Nephron progenitor cell (in vitro differentiated cells): Measurements from ENCODE around the gene RBM47.
"Not testable (repeated sequence)": the region's sequence is repeated elsewhere in the genome, so short reads cannot be mapped to it uniquely, and the experiment has no call there.

ENCODE experiments used
- DNase-seq: peaks from one replicate; pipeline ENCODE4 v3.0.0; 2021
- H3K27ac Mint-ChIP-seq: 2 replicates; pipeline ENCODE4 v1.8.0; 2021; ENCODE audit warnings: mild to moderate bottlenecking, moderate library complexity, mixed read lengths
- H3K27me3 Mint-ChIP-seq: 2 replicates; pipeline ENCODE4 v1.8.0; 2021; ENCODE audit warnings: mild to moderate bottlenecking, low read depth, mixed read lengths; ENCODE audit not compliant: poor library complexity
- H3K36me3 Mint-ChIP-seq: 2 replicates; pipeline ENCODE4 v1.8.0; 2021; ENCODE audit warnings: low read depth, mixed read lengths
- H3K4me1 Mint-ChIP-seq: 2 replicates; pipeline ENCODE4 v1.8.0; 2021; ENCODE audit warnings: mixed read lengths
- H3K4me3 Mint-ChIP-seq: 2 replicates; pipeline ENCODE4 v1.8.0; 2021; ENCODE audit warnings: mild to moderate bottlenecking, moderate library complexity, mixed read lengths
- H3K9me3 Mint-ChIP-seq: 2 replicates; pipeline ENCODE4 v1.8.0; 2021; ENCODE audit warnings: mild to moderate bottlenecking, moderate library complexity, mixed read lengths
- TF ChIP-seq, protein P1 (sequence below): fragments of 200-600 bp; sonication (generic); IDR thresholded peaks from 2 replicates; pipeline ENCODE4 v1.5.0; 2021; ENCODE audit warnings: antibody characterized with exemption

Gene RBM47

DNA sequence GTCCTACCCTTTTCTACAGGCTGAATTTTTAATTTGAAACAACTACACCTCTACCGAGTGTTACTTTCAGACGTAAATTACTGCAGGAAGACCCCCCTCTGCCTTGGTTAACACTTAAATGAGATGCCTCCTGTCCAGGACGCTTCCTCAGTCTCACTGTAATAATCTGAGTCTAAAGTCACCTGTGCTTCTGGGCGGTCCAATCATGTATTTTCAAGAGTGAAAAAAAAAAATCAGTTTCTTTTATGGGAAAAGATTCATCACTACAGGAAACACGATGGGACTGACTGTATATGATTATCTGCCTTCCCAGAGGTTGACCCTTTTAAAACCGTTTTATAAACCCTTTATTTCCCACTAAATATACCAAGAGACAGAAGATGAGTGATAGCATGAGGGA, 776 bp downstream of the RBM47 start:
- Mint-ChIP-seq H3K27me3 (peaks cover 49% of the 10 kb centered on the region), H3K27ac (no peak overlapping the region), H3K9me3 (no peaks in the 10 kb centered on the region), H3K36me3 (no peaks in the 10 kb centered on the region), H3K4me3 (peak overlapping the region; percentile 87), H3K4me1 (peaks cover 49% of the 10 kb centered on the region)
- DNase-seq, result no peak
- TF ChIP-seq, protein P1, sequence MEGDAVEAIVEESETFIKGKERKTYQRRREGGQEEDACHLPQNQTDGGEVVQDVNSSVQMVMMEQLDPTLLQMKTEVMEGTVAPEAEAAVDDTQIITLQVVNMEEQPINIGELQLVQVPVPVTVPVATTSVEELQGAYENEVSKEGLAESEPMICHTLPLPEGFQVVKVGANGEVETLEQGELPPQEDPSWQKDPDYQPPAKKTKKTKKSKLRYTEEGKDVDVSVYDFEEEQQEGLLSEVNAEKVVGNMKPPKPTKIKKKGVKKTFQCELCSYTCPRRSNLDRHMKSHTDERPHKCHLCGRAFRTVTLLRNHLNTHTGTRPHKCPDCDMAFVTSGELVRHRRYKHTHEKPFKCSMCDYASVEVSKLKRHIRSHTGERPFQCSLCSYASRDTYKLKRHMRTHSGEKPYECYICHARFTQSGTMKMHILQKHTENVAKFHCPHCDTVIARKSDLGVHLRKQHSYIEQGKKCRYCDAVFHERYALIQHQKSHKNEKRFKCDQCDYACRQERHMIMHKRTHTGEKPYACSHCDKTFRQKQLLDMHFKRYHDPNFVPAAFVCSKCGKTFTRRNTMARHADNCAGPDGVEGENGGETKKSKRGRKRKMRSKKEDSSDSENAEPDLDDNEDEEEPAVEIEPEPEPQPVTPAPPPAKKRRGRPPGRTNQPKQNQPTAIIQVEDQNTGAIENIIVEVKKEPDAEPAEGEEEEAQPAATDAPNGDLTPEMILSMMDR, result no peak

DNA sequence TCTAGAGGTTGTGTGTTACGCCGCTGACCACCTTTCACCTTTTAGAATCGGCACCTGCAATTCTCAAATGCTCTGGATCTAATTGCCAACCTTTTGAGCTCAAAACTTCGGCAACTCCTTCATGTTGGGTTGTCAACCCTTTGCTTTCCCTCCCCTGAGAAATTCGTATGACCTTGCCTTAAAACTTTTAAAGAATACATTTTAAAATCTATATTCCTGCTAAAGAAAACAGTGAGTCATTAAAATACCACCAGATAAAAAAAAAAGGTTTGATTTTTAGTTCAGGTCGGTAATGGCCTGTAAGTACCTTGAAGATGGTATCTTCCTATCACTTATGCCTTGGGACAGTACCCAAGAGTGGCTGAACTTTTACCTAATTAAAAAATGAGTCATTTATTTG, 1.3 kb downstream of the RBM47 start:
- Mint-ChIP-seq H3K4me3 (peak overlapping the region; percentile 87), H3K4me1 (peaks cover 49% of the 10 kb centered on the region), H3K27me3 (peaks cover 49% of the 10 kb centered on the region)
- not testable (repeated sequence) for H3K36me3 Mint-ChIP-seq, H3K9me3 Mint-ChIP-seq, H3K27ac Mint-ChIP-seq, DNase-seq

DNA sequence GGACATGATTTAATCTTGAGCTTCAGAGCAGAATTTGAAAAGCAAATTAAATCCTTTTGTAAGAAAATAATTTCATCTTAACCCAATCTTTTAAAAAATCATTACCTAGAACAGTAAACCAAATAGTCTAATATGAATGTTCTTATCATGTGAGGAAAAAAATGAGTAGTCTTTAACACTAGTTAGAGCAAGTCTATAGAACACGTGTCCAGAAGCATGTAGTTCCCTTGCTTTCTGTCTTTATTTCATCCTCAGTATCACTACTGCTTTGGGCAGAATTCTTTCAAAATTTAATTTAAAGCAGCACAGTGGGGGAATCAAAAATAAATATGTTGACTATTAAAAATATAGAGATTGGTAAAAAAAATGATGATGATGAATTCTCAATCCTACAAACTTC, 2.1 kb downstream of the RBM47 start:
- H3K27me3 Mint-ChIP-seq, result peaks cover 49% of the 10 kb centered on the region
- peaks cover 49% of the 10 kb centered on the region for H3K4me1 Mint-ChIP-seq
- H3K36me3 Mint-ChIP-seq, result no peaks in the 10 kb centered on the region
- TF ChIP-seq, protein P1, result no peak
- peak overlapping the region; percentile 65 for H3K4me3 Mint-ChIP-seq
- no peak overlapping the region for H3K27ac Mint-ChIP-seq
- no peaks in the 10 kb centered on the region for H3K9me3 Mint-ChIP-seq
- DNase-seq, result no peak

DNA sequence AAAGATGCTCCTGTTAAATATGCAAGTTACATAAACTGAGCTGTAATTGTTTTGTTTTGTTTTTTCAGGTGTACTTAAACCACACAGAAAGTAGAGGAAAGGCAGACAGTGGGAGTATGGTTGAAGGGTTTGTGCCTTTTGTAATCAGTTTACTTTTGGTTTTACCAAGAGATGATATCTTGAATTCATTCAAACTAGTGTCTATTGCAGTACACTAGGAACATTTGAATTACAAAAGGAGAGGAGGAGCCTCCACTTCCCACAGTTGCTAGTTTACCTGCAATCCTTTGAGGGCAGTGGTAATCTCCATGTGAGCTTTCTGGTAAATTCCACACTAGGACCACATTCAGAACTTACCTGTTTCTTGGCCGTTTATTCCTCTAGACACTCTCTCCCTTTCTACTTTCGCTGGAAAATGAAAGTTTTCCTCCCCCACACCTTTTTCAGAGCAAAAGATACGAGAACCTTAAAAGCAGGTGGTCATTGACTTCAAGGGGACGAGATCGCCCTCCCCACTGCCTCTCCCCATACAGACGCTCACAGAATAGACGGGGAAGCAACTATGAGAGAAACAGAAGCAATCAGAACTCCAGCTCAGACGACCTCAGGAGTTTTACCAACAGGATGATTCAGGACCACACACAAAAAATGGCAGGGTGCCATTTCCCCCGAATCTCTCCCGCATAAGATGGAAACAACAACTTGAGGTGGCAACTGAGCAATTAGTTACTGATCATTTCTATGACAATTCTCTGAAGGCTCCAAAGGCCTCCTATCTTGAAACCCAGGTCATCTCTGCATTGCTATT, 3.3 kb downstream of the RBM47 start:
- Mint-ChIP-seq H3K27me3 (peaks cover 52% of the 10 kb centered on the region), H3K27ac (no peak overlapping the region), H3K4me1 (peaks cover 58% of the 10 kb centered on the region), H3K9me3 (no peaks in the 10 kb centered on the region), H3K4me3 (peak overlapping the region; percentile 11), H3K36me3 (peaks cover 5% of the 10 kb centered on the region)
- DNase-seq, result no peak
- TF ChIP-seq, protein P1, result no peak

DNA sequence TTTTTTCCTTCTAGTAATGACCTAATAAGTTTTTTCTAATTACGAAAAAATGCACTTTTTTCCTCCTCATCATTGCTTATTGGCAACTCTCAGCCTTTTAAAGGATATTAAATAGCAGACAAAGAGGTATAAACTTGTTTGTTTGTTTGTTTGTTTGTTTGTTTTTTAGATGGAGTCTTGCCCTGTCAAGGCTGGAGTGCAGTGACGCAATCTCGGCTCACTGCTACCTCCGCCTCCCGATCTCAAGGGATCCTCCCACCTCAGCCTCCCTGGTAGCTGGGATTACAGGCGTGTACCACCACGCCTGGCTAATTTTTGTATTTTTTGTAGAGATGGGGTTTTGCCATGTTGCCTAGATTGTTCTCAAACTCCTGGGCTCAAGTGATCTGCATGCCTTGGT, 6.0 kb downstream of the RBM47 start:
- H3K4me1 Mint-ChIP-seq, result peaks cover 40% of the 10 kb centered on the region
- TF ChIP-seq, protein P1, result no peak

DNA sequence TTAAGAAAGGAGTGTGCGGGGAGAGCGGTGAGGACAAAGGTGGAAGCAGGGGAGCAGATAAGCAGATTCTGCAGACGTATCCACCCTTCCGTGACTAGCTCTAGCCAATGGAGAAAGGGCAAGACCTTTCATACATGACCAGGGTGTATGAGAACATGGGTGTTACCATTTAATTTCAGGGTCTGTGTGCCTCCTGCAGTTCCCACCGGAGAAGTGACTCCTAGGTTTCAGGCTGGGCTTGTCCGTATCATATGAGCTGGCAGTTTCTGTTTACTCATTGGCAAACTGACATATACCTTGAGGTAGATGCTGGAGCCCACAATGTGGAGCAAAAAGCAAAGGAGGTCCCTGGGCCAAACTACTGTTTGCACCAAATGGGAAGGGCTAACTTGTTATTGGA, 6.8 kb downstream of the RBM47 start:
- no peak for DNase-seq
- TF ChIP-seq, protein P1, result no peak
- Mint-ChIP-seq H3K27ac (no peak overlapping the region), H3K27me3 (peaks cover 30% of the 10 kb centered on the region), H3K9me3 (no peaks in the 10 kb centered on the region), H3K4me1 (peaks cover 34% of the 10 kb centered on the region), H3K36me3 (peaks cover 5% of the 10 kb centered on the region), H3K4me3 (no peak overlapping the region)

More for the DNA sequence above, 6.0 kb downstream of the RBM47 start:
- H3K36me3 Mint-ChIP-seq, result peaks cover 5% of the 10 kb centered on the region
- no peak for DNase-seq
- no peaks in the 10 kb centered on the region for H3K9me3 Mint-ChIP-seq
- no peak overlapping the region for H3K4me3 Mint-ChIP-seq
- H3K27me3 Mint-ChIP-seq, result peaks cover 38% of the 10 kb centered on the region
- H3K27ac Mint-ChIP-seq, result no peak overlapping the region
